ENCODE measurements around the gene LPAR3.

The LPAR3 gene

GRCh38 chr1:84835169-84835568 lies 57.8 kb downstream of the LPAR3 start:
- TF ChIP-seq, protein P1, sequence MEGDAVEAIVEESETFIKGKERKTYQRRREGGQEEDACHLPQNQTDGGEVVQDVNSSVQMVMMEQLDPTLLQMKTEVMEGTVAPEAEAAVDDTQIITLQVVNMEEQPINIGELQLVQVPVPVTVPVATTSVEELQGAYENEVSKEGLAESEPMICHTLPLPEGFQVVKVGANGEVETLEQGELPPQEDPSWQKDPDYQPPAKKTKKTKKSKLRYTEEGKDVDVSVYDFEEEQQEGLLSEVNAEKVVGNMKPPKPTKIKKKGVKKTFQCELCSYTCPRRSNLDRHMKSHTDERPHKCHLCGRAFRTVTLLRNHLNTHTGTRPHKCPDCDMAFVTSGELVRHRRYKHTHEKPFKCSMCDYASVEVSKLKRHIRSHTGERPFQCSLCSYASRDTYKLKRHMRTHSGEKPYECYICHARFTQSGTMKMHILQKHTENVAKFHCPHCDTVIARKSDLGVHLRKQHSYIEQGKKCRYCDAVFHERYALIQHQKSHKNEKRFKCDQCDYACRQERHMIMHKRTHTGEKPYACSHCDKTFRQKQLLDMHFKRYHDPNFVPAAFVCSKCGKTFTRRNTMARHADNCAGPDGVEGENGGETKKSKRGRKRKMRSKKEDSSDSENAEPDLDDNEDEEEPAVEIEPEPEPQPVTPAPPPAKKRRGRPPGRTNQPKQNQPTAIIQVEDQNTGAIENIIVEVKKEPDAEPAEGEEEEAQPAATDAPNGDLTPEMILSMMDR (conservative IDR thresholded peaks at IDR 0.05) = no peak
- H3K27ac ChIP-seq = peak overlapping the region; percentile 70

DNA sequence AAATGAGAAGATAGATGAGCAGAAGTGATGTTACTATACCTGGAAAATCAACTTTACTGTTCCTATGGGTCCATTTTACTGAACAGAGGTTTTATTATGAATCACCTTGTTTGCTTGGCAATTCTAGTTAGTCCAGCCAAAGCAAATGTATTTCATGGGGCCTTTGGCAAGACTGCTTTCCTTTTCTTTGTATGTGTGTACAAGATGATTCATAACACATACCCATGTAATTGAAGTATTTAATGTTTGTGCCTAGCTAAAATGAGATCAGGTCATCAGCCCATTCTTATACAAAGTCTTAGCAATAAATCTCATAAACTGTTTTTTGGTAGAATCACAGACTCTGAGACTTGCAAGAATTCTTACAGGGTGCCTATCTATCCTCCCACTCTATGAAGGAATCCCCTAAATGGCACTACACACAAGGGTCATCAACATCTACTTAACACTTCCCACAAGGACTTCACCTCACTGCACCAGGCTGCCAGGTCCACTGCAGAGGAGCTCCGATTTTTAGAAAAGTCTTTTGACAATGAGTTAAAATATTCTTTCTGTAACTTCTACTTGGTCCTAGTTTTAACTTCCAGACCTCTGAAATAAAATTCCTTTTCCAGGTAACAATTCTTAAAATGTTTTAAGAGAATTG lies 58.5 kb downstream of the LPAR3 start:
- TF ChIP-seq, protein P1 (conservative IDR thresholded peaks at IDR 0.05) = no peak
- H3K27ac ChIP-seq = peak overlapping the region; percentile 70

DNA sequence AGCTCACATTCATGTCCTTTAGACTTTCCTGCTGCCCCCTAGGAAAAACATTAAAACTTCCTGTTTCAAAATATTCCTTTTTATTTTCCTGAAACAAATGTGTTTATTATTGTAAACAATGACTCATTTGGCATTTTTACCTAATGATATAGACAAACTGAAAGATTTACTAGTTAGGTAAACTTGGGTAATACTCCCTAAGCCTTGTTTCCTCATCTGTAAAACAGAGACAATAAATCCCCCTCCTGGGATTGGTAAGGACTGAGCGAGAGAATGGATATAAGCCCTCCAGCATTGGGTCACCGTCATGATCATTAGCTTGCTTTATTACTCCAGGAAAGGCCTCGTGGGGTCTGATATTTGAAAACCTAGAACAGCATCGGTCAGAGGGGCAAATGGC lies 59.8 kb downstream of the LPAR3 start:
- H3K27ac ChIP-seq = no peak overlapping the region
- TF ChIP-seq, protein P1 (conservative IDR thresholded peaks at IDR 0.05) = no peak

DNA sequence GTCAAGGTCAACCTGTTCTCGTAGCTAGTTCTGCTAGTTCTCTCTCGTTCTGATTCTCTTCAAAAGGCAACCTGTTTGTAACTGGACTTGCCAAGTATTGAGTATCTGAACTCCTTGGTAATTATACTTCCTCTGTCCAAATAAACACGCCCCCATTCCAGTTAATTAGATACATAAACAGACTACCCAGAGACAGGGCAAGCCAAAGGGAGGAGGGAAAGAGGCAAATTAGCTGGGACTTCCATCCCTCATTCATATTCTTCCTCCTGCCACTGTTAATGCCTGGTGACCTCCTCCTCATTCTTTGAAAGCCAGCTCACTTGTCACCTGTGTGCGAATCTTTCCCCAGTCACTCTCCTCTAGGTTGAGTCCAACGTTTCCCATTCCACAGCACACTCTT lies 62.9 kb downstream of the LPAR3 start:
- H3K27ac ChIP-seq = no peak overlapping the region
- TF ChIP-seq, protein P1 (conservative IDR thresholded peaks at IDR 0.05) = no peak

DNA sequence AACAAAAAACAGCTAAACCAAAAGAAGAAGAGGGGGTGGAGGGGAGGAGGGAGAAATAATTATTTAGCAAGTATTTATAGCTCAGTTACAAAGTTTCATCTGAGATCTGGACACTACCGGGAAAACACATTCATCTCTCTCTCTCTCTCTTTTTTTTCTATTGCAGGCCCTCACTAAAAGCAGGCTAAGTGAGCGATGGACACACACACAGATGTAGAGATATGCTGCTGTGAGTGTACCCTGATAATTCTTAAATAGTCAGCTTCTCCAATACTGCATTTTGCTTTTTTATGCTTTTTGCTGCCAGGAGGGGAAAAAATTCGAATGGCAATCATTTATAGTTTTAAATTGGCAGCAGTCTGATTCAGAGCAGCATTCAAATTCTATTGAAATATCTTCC lies 65.0 kb downstream of the LPAR3 start:
- TF ChIP-seq, protein P1 (conservative IDR thresholded peaks at IDR 0.05) = no peak
- H3K27ac ChIP-seq = no peak overlapping the region

- TF ChIP-seq, protein P1 (conservative IDR thresholded peaks at IDR 0.05) = no peak
- H3K27ac ChIP-seq = no peak overlapping the region
Measured at GRCh38 chr1:84827555-84827954, 65.5 kb downstream of the LPAR3 start.

GRCh38 chr1:84825161-84825560 lies 67.8 kb downstream of the LPAR3 start:
- TF ChIP-seq, protein P1 (conservative IDR thresholded peaks at IDR 0.05) = no peak
- no peak overlapping the region for H3K27ac ChIP-seq
